Esophagus squamous epithelium (tissue), 4 donors: ENCODE measurements around the gene ESRRA.

ENCODE experiments used
- CTCF ChIP-seq, 6 experiments: fragments of 450-650 bp in 4 of 6; fragments of 200-600 bp in 2 of 6; sonication (generic) in 2 of 6; IDR thresholded peaks; one replicate each; pipeline ENCODE4 v1.5.1; 2016 to 2019; ENCODE audit warnings: antibody characterized with exemption in 6 of 6, mild to moderate bottlenecking in 4 of 6, moderate library complexity in 4 of 6
- POLR2A ChIP-seq, 4 donors: fragments of 450-650 bp; IDR thresholded peaks; one replicate each; pipeline ENCODE4 v1.6.1; 2017; ENCODE audit warnings: antibody characterized with exemption in 4 of 4, mild to moderate bottlenecking in 4 of 4, moderate library complexity in 3 of 4

- TF ChIP-seq POLR2A (IDR thresholded peaks at IDR 0.05) (no peak), CTCF (IDR thresholded peaks at IDR 0.05) (no peak)
Observed at GRCh38 chr11:64314805-64315561, 9.7 kb downstream of the ESRRA start.
